ENCODE measurements around the gene CRB3. TPM values are rescaled to one million over a fixed set of nuclear protein-coding genes. Genes with fewer than 3 reads are reported as not detected.

Gene CRB3
- total RNA-seq, 4 donors from 2014 or later, result 0.75 TPM; not detected in 3

DNA sequence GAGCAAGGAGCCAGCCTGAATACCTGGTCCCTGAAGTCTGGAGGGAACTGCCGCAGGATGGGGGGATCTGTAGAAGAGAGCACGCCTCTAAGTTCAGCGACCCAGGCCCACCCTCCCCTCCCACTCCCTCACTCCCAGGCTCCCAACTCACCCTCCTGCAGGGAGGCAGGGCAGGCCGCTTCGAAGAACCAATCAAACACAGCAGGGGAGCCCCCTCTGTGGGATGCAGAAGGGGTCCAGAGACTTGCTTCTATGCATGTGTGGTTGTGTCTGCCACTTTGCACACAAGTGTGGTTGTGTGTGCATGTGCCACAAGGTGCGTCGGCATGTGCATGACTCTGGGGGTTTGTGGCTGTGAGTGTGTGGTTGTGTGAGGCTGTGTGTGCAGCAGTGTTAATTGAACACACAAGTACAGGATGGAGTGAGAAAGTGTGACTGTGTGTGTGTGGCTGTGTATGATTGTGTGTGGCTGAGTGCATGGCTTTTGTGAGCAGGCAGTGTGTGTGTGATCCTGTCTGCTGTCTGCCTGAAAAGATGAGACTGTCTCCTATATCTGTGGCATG lies 15.8 kb downstream of the CRB3 start:
- no peak for DNase-seq
- intact Hi-C loops (cut with DNase I; ENCODE audit: low total_unique reads), result no loop called here
- H3K27me3 ChIP-seq, result peaks cover 22 to 38% (median 38%) of the 10 kb centered on the region in 3 donors
- no peaks in the 10 kb centered on the region for H3K9me3 ChIP-seq
- no peaks in the 10 kb centered on the region for H3K36me3 ChIP-seq
- no peak overlapping the region for H3K27ac ChIP-seq
- TF ChIP-seq, protein P1, sequence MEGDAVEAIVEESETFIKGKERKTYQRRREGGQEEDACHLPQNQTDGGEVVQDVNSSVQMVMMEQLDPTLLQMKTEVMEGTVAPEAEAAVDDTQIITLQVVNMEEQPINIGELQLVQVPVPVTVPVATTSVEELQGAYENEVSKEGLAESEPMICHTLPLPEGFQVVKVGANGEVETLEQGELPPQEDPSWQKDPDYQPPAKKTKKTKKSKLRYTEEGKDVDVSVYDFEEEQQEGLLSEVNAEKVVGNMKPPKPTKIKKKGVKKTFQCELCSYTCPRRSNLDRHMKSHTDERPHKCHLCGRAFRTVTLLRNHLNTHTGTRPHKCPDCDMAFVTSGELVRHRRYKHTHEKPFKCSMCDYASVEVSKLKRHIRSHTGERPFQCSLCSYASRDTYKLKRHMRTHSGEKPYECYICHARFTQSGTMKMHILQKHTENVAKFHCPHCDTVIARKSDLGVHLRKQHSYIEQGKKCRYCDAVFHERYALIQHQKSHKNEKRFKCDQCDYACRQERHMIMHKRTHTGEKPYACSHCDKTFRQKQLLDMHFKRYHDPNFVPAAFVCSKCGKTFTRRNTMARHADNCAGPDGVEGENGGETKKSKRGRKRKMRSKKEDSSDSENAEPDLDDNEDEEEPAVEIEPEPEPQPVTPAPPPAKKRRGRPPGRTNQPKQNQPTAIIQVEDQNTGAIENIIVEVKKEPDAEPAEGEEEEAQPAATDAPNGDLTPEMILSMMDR (IDR thresholded peaks at IDR 0.05 in 4 of 5, conservative IDR thresholded peaks at IDR 0.05 in 1 of 5), result no peak
- TF ChIP-seq POLR2A (IDR thresholded peaks at IDR 0.05), result no peak
- no peak for ATAC-seq
- in situ Hi-C loops (cut with MboI; ENCODE audit: low sequenced_read_pairs in 4 of 4), result no loop called here
- no peaks in the 10 kb centered on the region for H3K4me1 ChIP-seq
- H3K4me3 ChIP-seq, result no peak overlapping the region

DNA sequence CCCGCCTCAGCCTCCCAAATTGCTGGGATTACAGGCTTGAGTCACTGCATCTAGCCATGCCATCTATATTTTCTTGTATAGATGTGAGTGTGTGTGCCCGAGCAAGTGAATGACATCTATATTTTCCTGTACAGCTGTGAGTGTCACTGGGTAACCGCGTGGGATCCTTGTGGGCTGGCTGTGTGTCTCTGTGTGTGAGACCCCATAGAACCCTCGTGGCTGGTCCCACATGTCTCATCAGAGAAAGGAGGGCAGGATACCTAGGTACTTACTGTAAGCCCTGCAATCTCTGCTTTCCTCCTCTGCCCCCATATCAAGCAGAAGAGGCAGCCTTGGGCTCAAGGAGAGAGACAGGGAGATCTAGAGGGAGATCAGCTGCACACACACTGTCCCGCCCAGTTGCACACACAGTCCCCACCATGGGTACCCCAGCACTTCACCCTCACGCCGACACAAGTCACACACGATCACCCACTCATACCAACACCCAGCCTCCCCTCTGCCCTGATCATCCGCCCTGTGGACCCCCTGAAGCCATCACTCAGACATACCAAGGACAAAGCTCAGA lies 16.9 kb downstream of the CRB3 start:
- ATAC-seq (no peak), DNase-seq (no peak)
- H3K9me3 ChIP-seq, result no peaks in the 10 kb centered on the region
- H3K36me3 ChIP-seq, result no peaks in the 10 kb centered on the region
- no peak overlapping the region for H3K27ac ChIP-seq
- H3K27me3 ChIP-seq, result peaks cover 14 to 28% (median 28%) of the 10 kb centered on the region in 3 donors
- in situ Hi-C loops (cut with MboI; ENCODE audit: low sequenced_read_pairs in 4 of 4) (no loop called here), intact Hi-C loops (cut with DNase I; ENCODE audit: low total_unique reads) (no loop called here)
- peak overlapping the region in 2 of 4 donors; percentile 13 to 28 for H3K4me3 ChIP-seq
- H3K4me1 ChIP-seq, result no peaks in the 10 kb centered on the region
- TF ChIP-seq, protein P1 (IDR thresholded peaks at IDR 0.05 in 4 of 5, conservative IDR thresholded peaks at IDR 0.05 in 1 of 5), result no peak
- TF ChIP-seq POLR2A (IDR thresholded peaks at IDR 0.05), result no peak

DNA sequence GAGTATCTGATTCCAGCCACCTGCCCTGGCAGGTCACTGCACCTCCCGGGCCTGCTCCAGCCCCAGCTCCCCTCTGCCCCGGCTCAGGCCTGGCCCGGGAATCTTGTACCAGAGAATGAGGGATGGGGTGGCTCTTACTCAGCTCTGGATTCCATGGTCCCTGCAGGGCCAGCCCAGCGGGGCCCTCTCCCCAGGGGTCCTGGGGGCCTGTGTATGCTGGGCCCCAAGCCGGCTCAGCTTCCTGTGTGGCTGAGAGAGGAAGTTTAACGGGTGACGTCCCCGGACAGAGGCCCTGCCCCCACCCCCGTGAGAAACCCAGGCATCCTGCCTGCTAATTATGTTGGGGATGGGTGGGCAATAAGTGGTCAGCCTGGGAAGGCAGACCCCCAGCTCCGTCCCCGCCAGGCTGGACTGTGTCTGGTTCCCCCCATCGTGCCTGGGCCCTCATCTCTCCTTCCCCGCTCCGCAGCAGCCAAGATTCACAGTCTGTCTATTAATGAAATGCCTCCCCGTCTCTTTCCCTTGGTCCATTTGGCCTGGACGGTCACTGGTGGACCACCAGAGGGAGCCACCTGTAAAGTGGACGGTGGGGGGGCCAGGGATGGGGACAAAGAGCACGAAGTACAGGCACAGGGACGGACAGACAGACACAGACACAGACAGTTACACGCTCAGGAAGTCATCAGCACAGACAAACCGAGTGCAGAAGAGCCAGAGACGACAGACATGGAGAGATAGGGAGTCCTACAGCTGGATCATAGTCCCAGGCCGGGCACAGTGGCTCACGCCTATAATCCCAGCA lies 17.7 kb downstream of the CRB3 start, which contains the start of gene DENND1C:
Gene DENND1C (minus strand): TSS at position 247 of the 802 bp plus-strand sequence. CDS start 92 bp downstream, at position 155.
- Histone ChIP-seq H3K9me3 (no peaks in the 10 kb centered on the region), H3K27me3 (peaks cover 6 to 20% (median 20%) of the 10 kb centered on the region in 3 donors), H3K4me3 (peak within 1 kb of the TSS in 2 of 4 donors; percentile 13 to 28), H3K4me1 (no peaks in the 10 kb centered on the region), H3K36me3 (no peaks in the 10 kb centered on the region), H3K27ac (no peak within 1 kb of the TSS)
- TF ChIP-seq, protein P1 (IDR thresholded peaks at IDR 0.05 in 4 of 5, conservative IDR thresholded peaks at IDR 0.05 in 1 of 5), result peak in 3 of 5 experiments; percentile 21 to 36 (median 26)
- no peak for TF ChIP-seq POLR2A (IDR thresholded peaks at IDR 0.05)
- ATAC-seq, result no peak
- intact Hi-C loops (cut with DNase I; ENCODE audit: low total_unique reads) (no loop called here), in situ Hi-C loops (cut with MboI; ENCODE audit: low sequenced_read_pairs in 4 of 4) (no loop called here)
- no peak for DNase-seq

DNA sequence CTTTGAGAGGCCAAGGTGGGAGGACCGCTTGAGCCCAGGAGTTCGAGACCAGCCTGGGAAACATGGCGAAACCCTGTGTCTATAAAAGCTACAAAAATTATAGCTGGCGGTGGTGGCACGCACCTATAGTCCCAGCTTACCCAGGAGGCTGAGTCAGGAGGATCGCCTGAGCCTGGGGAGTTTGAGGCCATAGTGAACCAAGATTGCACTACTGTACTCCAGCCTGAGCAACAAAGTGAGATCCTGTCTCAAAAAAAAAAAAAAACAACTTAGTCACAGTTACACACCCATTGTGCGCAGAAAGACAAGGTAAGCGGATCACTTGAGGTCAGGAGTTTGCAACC lies 18.2 kb downstream of the CRB3 start:
- intact Hi-C loops (cut with DNase I; ENCODE audit: low total_unique reads), result no loop called here
- Histone ChIP-seq H3K4me3 (no peak overlapping the region), H3K27ac (no peak overlapping the region), H3K36me3 (no peaks in the 10 kb centered on the region), H3K27me3 (peaks cover under 1 to 14% (median 14%) of the 10 kb centered on the region in 3 donors), H3K4me1 (no peaks in the 10 kb centered on the region), H3K9me3 (no peaks in the 10 kb centered on the region)
- no peak for ATAC-seq
- TF ChIP-seq POLR2A (IDR thresholded peaks at IDR 0.05), result no peak
- TF ChIP-seq, protein P1 (IDR thresholded peaks at IDR 0.05 in 4 of 5, conservative IDR thresholded peaks at IDR 0.05 in 1 of 5), result no peak
- no peak for DNase-seq
- in situ Hi-C loops (cut with MboI; ENCODE audit: low sequenced_read_pairs in 4 of 4), result no loop called here
